ACC112 (cell line): ENCODE measurements around the gene MYO16.

Experiments
- H2AFZ ChIP-seq: fragments of 200-600 bp; sonication (generic); one replicate; pipeline ENCODE4 v1.6.0; 2017; ENCODE audit warnings: antibody characterized with exemption, low read length; ENCODE audit not compliant: unreplicated experiment
- H3K27ac ChIP-seq: fragments of 200-600 bp; sonication (generic); 2 replicates; pipeline ENCODE4 v1.5.1; 2014; ENCODE audit warnings: low read depth, mild to moderate bottlenecking, antibody characterized with exemption, low read length, moderate library complexity
- H3K27me3 ChIP-seq: fragments of 200-600 bp; sonication (generic); 2 replicates; pipeline ENCODE4 v1.6.1; 2014; ENCODE audit warnings: mild to moderate bottlenecking, antibody characterized with exemption, low read length, moderate library complexity, mixed read lengths; ENCODE audit not compliant: insufficient read depth
- H3K36me3 ChIP-seq: fragments of 200-600 bp; sonication (generic); 2 replicates; pipeline ENCODE4 v1.6.1; 2016; ENCODE audit warnings: mild to moderate bottlenecking, antibody characterized with exemption, low read length, moderate library complexity, mixed read lengths; ENCODE audit not compliant: insufficient read depth
- H3K4me1 ChIP-seq: fragments of 200-600 bp; sonication (generic); one replicate; pipeline ENCODE4 v1.6.1; 2016; ENCODE audit warnings: low read length, mixed read lengths; ENCODE audit not compliant: insufficient read depth, unreplicated experiment, control insufficient read depth
- H3K4me3 ChIP-seq: fragments of 200-600 bp; sonication (generic); 2 replicates; pipeline ENCODE4 v1.5.1; 2014; ENCODE audit warnings: mild to moderate bottlenecking, low read depth, low read length
- H3K79me2 ChIP-seq: fragments of 200-600 bp; sonication (generic); one replicate; pipeline ENCODE4 v1.6.0; 2016; ENCODE audit warnings: low read length; ENCODE audit not compliant: control insufficient read depth, unreplicated experiment, insufficient read depth

MYO16 gene

GRCh38 chr13:108733022-108733560, 103.7 kb downstream of the MYO16 start:
- Histone ChIP-seq H3K36me3 (no peaks in the 10 kb centered on the region), H3K4me1 (no peaks in the 10 kb centered on the region), H3K27me3 (no peaks in the 10 kb centered on the region), H3K27ac (no peak overlapping the region), H3K4me3 (no peak overlapping the region; the same call in 1 of the 2 replicates), H3K79me2 (no peaks in the 10 kb centered on the region), H2AFZ (no peak overlapping the region)

- no peaks in the 10 kb centered on the region for H3K79me2 ChIP-seq
- no peak overlapping the region for H3K4me3 ChIP-seq
- H2AFZ ChIP-seq: no peak overlapping the region
- H3K27me3 ChIP-seq: no peaks in the 10 kb centered on the region
- no peaks in the 10 kb centered on the region for H3K4me1 ChIP-seq
- H3K36me3 ChIP-seq: no peaks in the 10 kb centered on the region
- no peak overlapping the region for H3K27ac ChIP-seq
Observed at GRCh38 chr13:108734676-108735075, 105.3 kb downstream of the MYO16 start.

- no peak overlapping the region for H3K4me3 ChIP-seq
- H3K4me1 ChIP-seq: no peaks in the 10 kb centered on the region
Observed at GRCh38 chr13:108741930-108742329, 112.5 kb downstream of the MYO16 start.

GRCh38 chr13:108742701-108743451, 113.5 kb downstream of the MYO16 start:
- Histone ChIP-seq H3K4me3 (no peak overlapping the region), H3K4me1 (no peaks in the 10 kb centered on the region), H3K27ac (no peak overlapping the region), H3K79me2 (no peaks in the 10 kb centered on the region), H3K36me3 (no peaks in the 10 kb centered on the region), H2AFZ (no peak overlapping the region), H3K27me3 (no peaks in the 10 kb centered on the region)

More at GRCh38 chr13:108741930-108742329, 112.5 kb downstream of the MYO16 start:
- H3K36me3 ChIP-seq: no peaks in the 10 kb centered on the region
- no peaks in the 10 kb centered on the region for H3K27me3 ChIP-seq
- H2AFZ ChIP-seq: no peak overlapping the region
- H3K79me2 ChIP-seq: no peaks in the 10 kb centered on the region
- no peak overlapping the region for H3K27ac ChIP-seq

- H3K4me1 ChIP-seq: no peaks in the 10 kb centered on the region
- no peaks in the 10 kb centered on the region for H3K36me3 ChIP-seq
- no peak overlapping the region for H3K4me3 ChIP-seq
- no peaks in the 10 kb centered on the region for H3K79me2 ChIP-seq
- no peak overlapping the region for H2AFZ ChIP-seq
- no peaks in the 10 kb centered on the region for H3K27me3 ChIP-seq
- H3K27ac ChIP-seq: no peak overlapping the region
Observed at GRCh38 chr13:108743522-108743921, 114.1 kb downstream of the MYO16 start.

- Histone ChIP-seq H3K27me3 (no peaks in the 10 kb centered on the region), H3K36me3 (no peaks in the 10 kb centered on the region), H3K4me3 (no peak overlapping the region), H3K79me2 (no peaks in the 10 kb centered on the region), H2AFZ (no peak overlapping the region), H3K27ac (no peak overlapping the region), H3K4me1 (no peaks in the 10 kb centered on the region)
Observed at GRCh38 chr13:108747843-108748242, 118.4 kb downstream of the MYO16 start.

GRCh38 chr13:108752276-108752675, 122.9 kb downstream of the MYO16 start:
- H2AFZ ChIP-seq: no peak overlapping the region
- H3K4me1 ChIP-seq: no peaks in the 10 kb centered on the region
- no peaks in the 10 kb centered on the region for H3K79me2 ChIP-seq
- no peaks in the 10 kb centered on the region for H3K27me3 ChIP-seq
- H3K4me3 ChIP-seq: no peak overlapping the region
- H3K36me3 ChIP-seq: no peaks in the 10 kb centered on the region
- no peak overlapping the region for H3K27ac ChIP-seq

GRCh38 chr13:108755083-108755482, 125.7 kb downstream of the MYO16 start:
- Histone ChIP-seq H3K36me3 (no peaks in the 10 kb centered on the region), H3K4me3 (no peak overlapping the region), H3K27ac (no peak overlapping the region), H3K79me2 (no peaks in the 10 kb centered on the region), H2AFZ (no peak overlapping the region), H3K4me1 (no peaks in the 10 kb centered on the region), H3K27me3 (no peaks in the 10 kb centered on the region)

- H3K27ac ChIP-seq: no peak overlapping the region
- H3K4me1 ChIP-seq: no peaks in the 10 kb centered on the region
- no peak overlapping the region for H3K4me3 ChIP-seq
- H3K79me2 ChIP-seq: no peaks in the 10 kb centered on the region
- no peak overlapping the region for H2AFZ ChIP-seq
- no peaks in the 10 kb centered on the region for H3K36me3 ChIP-seq
- no peaks in the 10 kb centered on the region for H3K27me3 ChIP-seq
Observed at GRCh38 chr13:108760129-108760528, 130.7 kb downstream of the MYO16 start.

- Histone ChIP-seq H3K36me3 (no peaks in the 10 kb centered on the region), H3K4me1 (no peaks in the 10 kb centered on the region), H3K79me2 (no peaks in the 10 kb centered on the region), H3K27me3 (no peaks in the 10 kb centered on the region), H3K4me3 (no peak overlapping the region), H2AFZ (no peak overlapping the region), H3K27ac (no peak overlapping the region)
Observed at GRCh38 chr13:108760541-108760940, 131.1 kb downstream of the MYO16 start.

GRCh38 chr13:108768035-108768434, 138.6 kb downstream of the MYO16 start:
- Histone ChIP-seq H3K4me1 (no peaks in the 10 kb centered on the region), H3K36me3 (no peaks in the 10 kb centered on the region), H3K27ac (no peak overlapping the region), H3K4me3 (no peak overlapping the region), H3K27me3 (no peaks in the 10 kb centered on the region), H2AFZ (no peak overlapping the region), H3K79me2 (no peaks in the 10 kb centered on the region)
